Right lobe of liver (tissue), 4 donors: Measurements from ENCODE around the gene POLR1C.

Experiments used
- CTCF ChIP-seq, 4 donors: fragments of 200-600 bp in 3 of 4; fragments of 450-650 bp in 1 of 4; IDR thresholded peaks; one replicate each; pipeline versions ENCODE4 v1.5.1 to v1.8.0; 2016 to 2022; ENCODE audit warnings: antibody characterized with exemption in 4 of 4, mild to moderate bottlenecking in 2 of 4
- POLR2A ChIP-seq: fragments of 450-650 bp; IDR thresholded peaks from one replicate; pipeline ENCODE4 v1.6.1; 2017; ENCODE audit warnings: antibody characterized with exemption, mild to moderate bottlenecking
- donor health status: DM: no; HTN: no; CAD: no.
- donor health status: DM: no; HTN: no; CAD: no.
- donor health status: DM: no; HTN: yes; CAD: no.

GRCh38 chr6:43547222-43547621 lies 30.3 kb downstream of the POLR1C start:
- no peak for TF ChIP-seq CTCF (IDR thresholded peaks at IDR 0.05)
- TF ChIP-seq POLR2A, result no peak
